SIG-M5 (cell line): ENCODE data around the gene ZFP62.
"Not testable (repeated sequence)": the region's sequence is repeated elsewhere in the genome, so short reads cannot be mapped to it uniquely, and the experiment has no call there.

Experiments used
- DNase-seq: peaks from one replicate; lab custom pipeline; 2025; lab: John Stamatoyannopoulos, UW

ZFP62 gene

GRCh38 chr5:180860887-180861822, at the start of gene ZFP62:
Gene ZFP62, minus strand, starts transcription at chr5:180861276. Its CDS starts 57 bp downstream, at chr5:180861219.
- peak; percentile 48 for DNase-seq

DNA sequence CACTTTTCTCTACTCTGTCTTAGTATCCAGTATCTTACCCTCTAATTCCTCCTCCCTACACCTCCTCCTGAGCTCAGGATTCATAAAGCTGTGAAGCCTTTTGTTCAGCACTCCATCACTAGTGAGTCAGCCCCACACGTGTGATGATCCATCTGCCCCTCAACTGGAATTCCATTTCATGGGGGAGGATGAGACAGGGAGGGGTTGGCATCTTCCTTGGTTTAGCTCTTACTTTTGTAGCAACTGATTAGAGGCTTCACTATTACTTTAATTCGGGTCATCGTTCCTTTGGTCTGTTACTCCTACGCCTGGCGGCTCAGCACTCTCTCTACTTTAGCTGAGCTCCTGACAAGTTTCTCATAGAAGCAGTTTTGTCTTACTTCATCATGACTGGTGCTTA, 49.7 kb upstream of the ZFP62 start:
- DNase-seq: no peak

GRCh38 chr5:180910182-180910581, 49.1 kb upstream of the ZFP62 start:
- no peak for DNase-seq

DNA sequence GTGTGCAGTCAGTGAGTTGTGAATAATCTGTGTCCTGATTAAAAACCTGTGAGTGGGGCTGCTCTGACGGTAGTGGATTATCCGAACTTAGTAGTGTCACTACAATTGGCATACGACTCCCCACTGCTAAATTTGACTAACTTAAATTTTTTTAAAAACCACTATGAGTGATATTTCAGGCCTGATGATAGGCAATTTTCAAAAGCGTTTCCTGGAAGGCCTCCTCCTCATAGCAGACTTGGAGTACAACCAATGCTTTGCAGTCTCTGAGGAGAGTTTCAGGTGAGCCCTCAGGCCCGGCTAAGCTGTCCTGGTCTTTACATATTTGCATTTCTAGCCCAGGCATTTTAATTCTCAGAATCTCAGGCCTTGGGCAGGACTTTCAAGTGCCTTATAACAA, 48.7 kb upstream of the ZFP62 start:
- DNase-seq: no peak

DNA sequence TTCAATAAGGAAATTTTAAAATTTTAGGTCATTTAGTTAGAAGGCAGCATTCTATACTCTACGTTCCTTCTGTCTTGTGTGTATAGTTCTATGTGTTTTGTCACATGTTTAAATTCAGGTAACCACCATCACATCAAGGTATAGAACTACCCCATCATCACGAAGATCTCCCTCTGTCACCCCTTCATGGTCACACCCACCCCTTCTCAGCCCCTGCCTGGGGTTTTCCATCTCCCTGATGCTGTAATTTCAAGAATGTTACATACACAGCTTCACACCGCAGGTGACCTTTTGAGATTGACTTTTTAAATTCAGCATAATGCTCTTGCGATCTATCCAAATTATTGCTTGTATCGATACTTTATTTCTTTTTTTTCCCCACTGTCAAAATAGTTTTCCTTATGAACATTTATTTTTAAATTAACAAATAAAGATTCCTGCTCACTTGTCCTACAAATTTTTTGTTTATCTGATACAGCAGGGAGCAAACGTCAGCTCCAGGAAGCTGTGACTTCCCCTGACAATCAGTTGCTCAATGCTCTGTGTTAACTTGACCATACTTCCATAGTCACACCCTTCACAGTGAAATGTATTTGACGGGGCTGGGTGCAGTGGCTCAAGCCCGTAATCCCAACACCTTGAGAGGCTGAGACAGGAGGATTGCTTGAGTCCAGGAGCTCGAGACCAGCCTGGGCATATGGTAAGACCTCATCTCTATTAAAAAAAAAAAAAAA, 48.1 kb upstream of the ZFP62 start:
- no peak for DNase-seq

- no peak for DNase-seq
Measured at GRCh38 chr5:180908400-180908799, 47.3 kb upstream of the ZFP62 start.

DNA sequence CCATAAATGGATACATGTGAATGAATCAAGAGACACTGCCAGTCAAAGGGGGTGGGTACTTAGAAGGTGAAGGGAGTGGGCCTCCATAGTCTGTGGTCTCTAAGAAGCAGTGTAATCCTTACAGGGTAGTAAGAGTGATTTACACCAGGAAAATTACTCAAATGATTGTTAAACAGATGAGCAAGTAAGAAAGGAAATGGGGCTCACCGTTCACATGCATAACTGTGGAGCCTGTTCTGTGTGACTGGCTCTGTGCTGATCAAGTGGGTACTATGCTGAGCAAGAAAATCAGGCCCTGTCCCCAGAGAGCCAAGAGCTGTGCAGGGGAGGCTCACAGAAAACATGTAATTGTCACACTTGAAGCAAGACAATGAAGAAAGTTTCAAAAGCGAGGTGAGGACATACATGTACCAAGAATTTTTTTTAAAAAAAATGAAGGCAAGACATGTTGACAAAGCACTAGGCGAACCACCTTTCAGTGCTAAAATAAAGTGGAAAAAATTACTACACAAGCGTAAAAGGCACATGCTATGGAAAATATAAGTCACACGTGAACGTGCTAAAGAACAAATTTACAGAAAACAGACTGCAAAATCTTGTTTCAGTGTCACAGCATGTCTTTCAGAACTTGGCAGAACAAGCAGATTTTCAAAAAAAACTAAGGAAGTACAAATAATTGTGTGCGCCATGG, 40.4 kb upstream of the ZFP62 start:
- no peak for DNase-seq

GRCh38 chr5:180900178-180900577, 39.1 kb upstream of the ZFP62 start:
- DNase-seq: no peak

GRCh38 chr5:180898621-180899246, 37.7 kb upstream of the ZFP62 start, which contains the start of gene BTNL8:
Gene BTNL8, plus strand, starts transcription at chr5:180899159. Its CDS starts 152 bp downstream, at chr5:180899311.
- no peak for DNase-seq

DNA sequence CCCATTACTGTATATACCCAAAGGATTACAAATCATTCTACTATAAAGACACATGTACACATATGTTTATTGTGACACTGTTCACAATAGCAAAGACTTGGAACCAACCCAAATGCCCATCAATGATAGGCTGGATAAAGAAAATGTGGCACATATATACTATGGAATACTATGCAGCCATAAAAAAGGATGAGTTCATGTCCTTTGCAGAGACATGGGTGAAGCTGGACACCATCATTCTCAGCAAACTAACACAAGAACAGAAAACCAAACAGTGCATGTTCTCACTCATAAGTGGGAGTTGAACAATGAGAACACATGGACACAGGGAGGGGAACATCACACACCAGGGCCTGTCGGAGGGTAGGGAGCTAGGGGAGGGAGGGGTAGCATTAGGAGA, 34.3 kb upstream of the ZFP62 start:
- not testable (repeated sequence) for DNase-seq

DNA sequence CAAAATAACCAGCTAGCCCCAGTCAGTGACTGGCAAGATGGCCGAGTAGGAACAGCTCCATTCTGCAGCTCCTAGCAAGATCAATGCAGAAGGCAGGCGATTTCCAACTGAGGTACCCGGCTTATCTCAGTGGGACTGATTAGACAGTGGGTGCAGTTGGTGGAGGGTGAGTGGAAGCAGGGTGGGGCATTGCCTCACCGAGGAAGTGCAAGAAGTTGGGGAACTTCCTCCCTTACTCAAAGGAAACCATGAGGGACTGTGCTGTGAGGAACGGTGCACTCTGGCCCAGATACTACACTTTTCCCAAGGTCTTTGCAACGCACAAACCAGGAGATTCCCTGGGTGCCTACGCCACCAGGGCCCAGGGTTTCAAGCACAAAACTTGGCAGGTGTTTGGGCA, 28.3 kb upstream of the ZFP62 start:
- no peak for DNase-seq

- not testable (repeated sequence) for DNase-seq
Measured at GRCh38 chr5:180885845-180886529, 24.9 kb upstream of the ZFP62 start.

- DNase-seq: no peak
Measured at GRCh38 chr5:180875860-180876426, 14.9 kb upstream of the ZFP62 start.

- no peak for DNase-seq
Measured at GRCh38 chr5:180874804-180875582, 13.9 kb upstream of the ZFP62 start.

- DNase-seq: peak; percentile 91
Measured at GRCh38 chr5:180873615-180874520, 12.8 kb upstream of the ZFP62 start.

- DNase-seq: no peak
Measured at GRCh38 chr5:180872419-180872818, 11.3 kb upstream of the ZFP62 start.

- no peak for DNase-seq
Measured at GRCh38 chr5:180870276-180871068, 9.4 kb upstream of the ZFP62 start.

GRCh38 chr5:180869587-180869986, 8.5 kb upstream of the ZFP62 start:
- no peak for DNase-seq
